IPS DF 4.7 (cell line): ENCODE measurements around the gene FPGS.
"Not testable (repeated sequence)": the region's sequence is repeated elsewhere in the genome, so short reads cannot be mapped to it uniquely, and the experiment has no call there.

ENCODE experiments used
- DNase-seq: peaks from one replicate; pipeline ENCODE4 v3.0.0-alpha.2; 2013; ENCODE audit warnings: low spot score; ENCODE audit errors: extremely low read depth

The FPGS gene

GRCh38 chr9:127812011-127812410, 9.3 kb downstream of the FPGS start:
- no peak for DNase-seq

- no peak for DNase-seq
These were observed 10.4 kb downstream of the FPGS start for GRCh38 chr9:127812936-127813675.

DNA sequence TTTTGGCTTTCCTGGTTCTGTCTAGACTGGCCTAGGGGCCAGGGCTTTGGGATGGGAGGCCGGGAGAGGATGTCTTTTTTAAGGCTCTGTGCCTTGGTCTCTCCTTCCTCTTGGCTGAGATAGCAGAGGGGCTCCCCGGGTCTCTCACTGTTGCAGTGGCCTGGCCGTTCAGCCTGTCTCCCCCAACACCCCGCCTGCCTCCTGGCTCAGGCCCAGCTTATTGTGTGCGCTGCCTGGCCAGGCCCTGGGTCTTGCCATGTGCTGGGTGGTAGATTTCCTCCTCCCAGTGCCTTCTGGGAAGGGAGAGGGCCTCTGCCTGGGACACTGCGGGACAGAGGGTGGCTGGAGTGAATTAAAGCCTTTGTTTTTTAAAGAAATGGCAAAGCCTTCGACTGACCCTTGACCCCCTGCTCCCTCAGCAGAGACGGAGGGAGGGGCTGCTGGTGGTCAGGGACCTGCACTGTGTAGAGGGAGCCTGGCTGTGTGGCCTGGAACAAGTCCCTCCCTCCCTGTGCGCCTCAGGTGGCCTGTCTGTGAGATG, 11.1 kb downstream of the FPGS start:
- no peak for DNase-seq

GRCh38 chr9:127814619-127815511, 12.2 kb downstream of the FPGS start:
- DNase-seq: no peak

DNA sequence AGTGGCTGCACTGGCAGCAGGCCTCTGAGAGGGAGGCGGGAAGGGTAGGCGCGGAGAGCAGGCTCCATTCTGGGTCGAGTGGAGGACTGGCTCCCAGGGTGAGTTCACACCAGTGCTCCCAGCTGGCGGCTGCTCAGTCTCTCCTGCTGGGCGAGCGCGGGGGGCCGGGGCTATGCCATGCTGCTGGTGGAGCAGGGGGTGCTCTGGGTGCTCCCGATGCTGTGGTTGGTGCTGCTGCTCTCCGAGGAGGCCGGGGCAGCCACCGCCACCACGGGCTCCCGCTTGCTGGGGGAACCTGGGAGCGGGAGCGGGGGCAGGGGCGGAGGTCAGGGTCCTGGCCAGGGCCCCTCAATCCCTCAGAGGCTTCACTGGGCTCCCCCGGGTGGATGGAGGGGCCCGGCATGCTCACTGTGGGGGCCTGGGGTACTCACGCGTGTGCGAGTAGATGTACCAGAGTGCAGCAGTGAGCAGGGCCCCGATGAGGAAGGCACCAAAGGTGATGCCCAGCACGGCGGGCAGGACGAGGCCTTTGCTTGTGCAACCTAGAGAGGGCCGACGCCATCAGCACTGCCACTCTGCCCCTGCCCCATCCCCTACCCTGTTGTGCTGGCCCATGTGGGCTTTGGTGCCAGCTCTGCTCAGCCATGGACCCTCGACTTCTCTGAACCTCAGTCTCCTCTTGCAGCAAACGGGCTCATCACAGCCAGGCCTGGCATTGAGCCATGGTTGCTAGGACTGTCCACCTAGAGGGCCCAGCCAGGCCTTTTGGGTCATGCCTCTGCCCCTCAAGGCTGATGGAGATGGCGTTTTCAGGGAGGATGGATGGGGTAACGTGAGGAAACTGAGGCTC, 13.1 kb downstream of the FPGS start:
- no peak for DNase-seq

GRCh38 chr9:127816362-127816725, 13.7 kb downstream of the FPGS start:
- no peak for DNase-seq

GRCh38 chr9:127816728-127817127, 14.0 kb downstream of the FPGS start:
- no peak for DNase-seq

GRCh38 chr9:127817881-127818434, 15.3 kb downstream of the FPGS start:
- DNase-seq: no peak

DNA sequence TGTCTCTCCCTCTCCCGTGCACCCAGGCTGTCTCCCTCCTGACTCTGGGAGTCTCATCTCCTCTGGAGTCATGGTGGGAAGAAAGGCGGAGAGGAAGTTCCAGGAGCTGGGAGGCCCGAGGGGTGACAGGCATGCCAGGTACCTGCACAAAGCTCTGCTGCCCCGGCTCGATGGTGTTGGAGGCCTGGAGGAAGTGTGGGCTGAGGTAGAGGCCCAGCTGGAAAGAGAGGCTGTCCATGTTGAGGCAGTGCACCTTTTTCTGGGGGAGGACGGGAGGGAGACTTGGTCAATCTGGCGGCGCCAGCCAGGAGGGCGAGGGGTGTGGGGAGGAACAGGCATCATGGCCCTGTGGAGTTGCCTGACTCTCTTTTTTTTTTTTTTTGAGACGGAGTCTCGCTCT, 15.9 kb downstream of the FPGS start:
- no peak for DNase-seq

DNA sequence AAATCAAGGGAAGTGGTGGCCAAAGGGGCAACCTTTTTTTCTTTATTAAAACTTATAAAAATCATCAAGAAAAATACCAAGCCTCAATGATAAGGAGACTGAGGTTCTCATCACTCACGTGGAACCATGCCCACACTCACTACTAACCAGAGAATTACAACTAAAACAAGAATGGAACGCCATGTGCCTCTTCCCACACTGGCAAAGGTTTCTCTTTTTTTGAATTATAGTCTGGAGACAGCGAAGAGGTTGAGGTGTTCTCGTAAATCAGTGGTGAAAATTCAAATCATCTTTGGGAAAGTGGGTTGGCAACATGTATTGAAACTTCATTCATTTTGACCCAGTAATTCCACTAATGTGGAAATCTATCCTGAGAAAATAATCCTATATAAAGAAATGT, 19.4 kb downstream of the FPGS start:
- no peak for DNase-seq

DNA sequence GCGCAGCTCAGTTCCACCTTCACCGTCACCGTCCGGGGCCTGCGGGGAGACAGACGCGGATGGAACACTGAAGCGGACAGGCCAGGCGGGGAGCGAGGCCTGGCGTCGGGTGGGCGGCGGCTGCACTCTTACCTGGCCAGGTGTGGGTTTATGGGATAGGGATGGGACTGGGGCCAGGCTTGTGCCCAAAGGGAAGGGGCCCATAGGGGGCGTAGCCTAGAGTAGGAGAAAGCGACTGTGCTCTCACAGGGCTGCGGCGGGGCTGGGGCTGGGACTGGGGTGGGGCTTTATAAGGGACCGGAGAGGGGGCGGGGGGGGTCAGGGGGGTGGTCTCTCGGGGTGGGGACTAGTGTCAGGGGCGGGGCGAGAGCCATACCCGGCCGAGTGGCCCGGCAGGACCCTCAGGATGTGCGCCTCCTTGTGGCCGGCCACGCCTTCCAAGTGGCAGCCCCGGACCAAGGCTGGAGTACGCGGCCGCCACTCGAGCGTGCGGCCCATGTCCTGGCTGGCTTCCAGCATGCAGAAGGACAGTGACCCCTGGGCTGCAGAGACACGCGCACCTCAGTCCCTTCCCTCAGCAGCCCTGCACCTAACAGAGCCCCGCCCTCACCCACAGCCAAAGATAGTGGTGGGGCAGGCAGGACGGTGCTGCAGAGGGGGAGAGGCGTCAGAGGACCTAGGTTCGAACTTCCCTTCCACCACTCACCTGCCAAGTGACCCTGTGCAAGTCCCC, 22.8 kb downstream of the FPGS start:
- DNase-seq: no peak

- no peak for DNase-seq
These were observed 23.7 kb downstream of the FPGS start for GRCh38 chr9:127826253-127826913.

GRCh38 chr9:127828262-127829031, 25.8 kb downstream of the FPGS start:
- DNase-seq: peak; percentile 89

DNA sequence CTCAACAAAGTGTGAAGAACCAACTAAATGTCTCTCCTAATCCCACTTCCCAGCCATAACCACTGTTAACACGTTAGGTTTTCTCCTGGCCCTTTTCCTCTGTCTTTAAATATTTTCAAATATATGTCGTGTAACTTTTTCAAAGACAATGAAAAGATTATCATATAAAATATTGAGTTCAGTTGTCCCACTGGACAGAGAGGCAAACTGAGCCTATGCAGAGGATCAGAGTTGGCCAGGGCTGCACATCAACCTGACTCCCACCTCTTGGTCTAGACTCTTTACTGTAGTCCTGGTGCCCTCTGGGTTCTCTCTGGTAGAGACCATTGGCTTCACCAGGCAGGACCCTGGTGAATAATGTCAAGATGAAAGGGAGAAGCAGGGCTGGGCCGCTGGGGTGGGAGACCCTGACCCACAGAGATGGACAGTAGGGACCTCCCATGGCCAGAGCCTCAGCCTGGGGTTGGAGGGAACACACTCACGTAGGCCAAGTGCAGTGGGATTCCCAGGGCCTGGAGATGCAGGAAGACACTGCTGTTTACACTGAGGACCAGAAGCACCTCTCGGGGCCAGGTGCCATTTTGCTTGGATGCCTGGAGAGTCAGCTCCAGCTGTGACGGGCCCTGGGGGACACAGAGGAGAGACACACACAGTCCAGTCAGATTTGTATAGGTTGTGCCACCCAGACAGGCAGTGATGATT, 26.7 kb downstream of the FPGS start:
- DNase-seq: no peak

DNA sequence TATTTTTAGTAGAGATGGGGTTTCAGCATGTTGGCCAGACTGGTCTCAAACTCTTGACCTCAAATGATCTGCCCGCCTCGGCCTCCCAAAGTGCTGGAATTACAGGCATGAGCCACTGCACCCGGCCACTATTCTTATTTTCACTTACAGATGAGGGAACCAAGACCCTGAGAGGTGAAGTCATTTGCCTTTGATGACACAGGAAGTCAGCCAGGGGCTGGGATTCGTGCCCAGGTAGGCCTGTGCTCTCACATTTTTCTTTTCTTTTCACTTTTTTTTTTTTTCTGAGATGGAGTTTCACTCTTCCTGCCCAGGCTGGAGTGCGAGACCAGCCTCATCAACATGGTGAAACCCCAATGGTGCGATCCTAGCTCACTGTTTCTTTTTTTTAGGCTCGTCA, 29.6 kb downstream of the FPGS start:
- no peak for DNase-seq

- DNase-seq: no peak
These were observed 30.9 kb downstream of the FPGS start for GRCh38 chr9:127833555-127833954.

DNA sequence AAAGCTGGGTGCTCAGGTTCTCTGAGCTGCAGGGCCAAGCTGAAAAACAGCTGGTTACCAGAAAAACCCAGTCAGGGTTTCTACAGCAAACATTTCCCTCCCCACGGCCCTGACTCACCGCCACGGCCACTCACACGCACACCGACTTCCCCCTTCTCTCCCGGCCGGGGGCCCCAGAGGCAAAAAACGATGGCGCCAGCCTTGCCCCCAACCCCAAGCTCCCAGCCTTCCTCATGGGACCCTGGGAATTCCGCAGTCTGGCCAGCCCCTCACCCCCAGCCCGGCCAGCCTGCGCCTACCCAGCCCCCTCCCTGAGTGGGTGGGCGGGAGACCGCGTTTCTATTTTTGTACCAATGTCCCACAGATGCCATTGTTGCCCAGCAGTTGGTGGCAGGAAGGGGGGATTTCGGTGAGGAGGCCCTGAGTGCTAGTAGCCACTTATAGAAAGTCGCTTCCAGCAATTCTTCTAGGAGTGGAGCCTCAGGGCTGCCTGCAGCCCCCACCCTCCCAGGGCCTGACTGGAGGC, 33.4 kb downstream of the FPGS start:
- no peak for DNase-seq

- DNase-seq: not testable (repeated sequence)
These were observed 33.9 kb downstream of the FPGS start for GRCh38 chr9:127836561-127836960.
